ENCODE measurements around the gene RIN1.

GRCh38 chr11:66324664-66325063 is 11.6 kb downstream of the RIN1 start:
- TF ChIP-seq CTCF (IDR thresholded peaks at IDR 0.05) (no peak), EP300 (IDR thresholded peaks at IDR 0.05; ENCODE audit: borderline replicate concordance in 1 of 2, low read depth in 1 of 2, low read length in 1 of 2) (no peak), MAX (IDR thresholded peaks at IDR 0.05; ENCODE audit: low read depth) (no peak), RCOR1 (IDR thresholded peaks at IDR 0.05; ENCODE audit: low read length) (no peak), MXI1 (IDR thresholded peaks at IDR 0.05; ENCODE audit: low read depth, low read length) (no peak), FOXJ3 (CRISPR knock-in tag; IDR thresholded peaks at IDR 0.05) (no peak), YY1 (IDR thresholded peaks at IDR 0.05; ENCODE audit: low read depth) (no peak), TAF1 (IDR thresholded peaks at IDR 0.05; ENCODE audit: borderline replicate concordance, low read depth, low read length) (no peak), POLR2AphosphoS5 (IDR thresholded peaks at IDR 0.05; ENCODE audit: low read depth, low read length) (no peak)

All from SK-N-SH (cell line).